Lower leg skin (tissue), 3 donors: Measurements from ENCODE around the gene TIMP2.

ENCODE experiments used
- POLR2A ChIP-seq, 2 donors: fragments of 450-650 bp; IDR thresholded peaks; one replicate each; pipeline ENCODE4 v1.6.1; 2016 to 2017; ENCODE audit warnings: antibody characterized with exemption in 2 of 2, mild to moderate bottlenecking in 1 of 2, moderate library complexity in 1 of 2
- TF ChIP-seq, protein P1 (sequence below), 3 donors: fragments of 450-650 bp; IDR thresholded peaks; one replicate each; pipeline ENCODE4 v1.5.1; 2016; ENCODE audit warnings: antibody characterized with exemption in 3 of 3, mild to moderate bottlenecking in 3 of 3, moderate library complexity in 2 of 3

DNA sequence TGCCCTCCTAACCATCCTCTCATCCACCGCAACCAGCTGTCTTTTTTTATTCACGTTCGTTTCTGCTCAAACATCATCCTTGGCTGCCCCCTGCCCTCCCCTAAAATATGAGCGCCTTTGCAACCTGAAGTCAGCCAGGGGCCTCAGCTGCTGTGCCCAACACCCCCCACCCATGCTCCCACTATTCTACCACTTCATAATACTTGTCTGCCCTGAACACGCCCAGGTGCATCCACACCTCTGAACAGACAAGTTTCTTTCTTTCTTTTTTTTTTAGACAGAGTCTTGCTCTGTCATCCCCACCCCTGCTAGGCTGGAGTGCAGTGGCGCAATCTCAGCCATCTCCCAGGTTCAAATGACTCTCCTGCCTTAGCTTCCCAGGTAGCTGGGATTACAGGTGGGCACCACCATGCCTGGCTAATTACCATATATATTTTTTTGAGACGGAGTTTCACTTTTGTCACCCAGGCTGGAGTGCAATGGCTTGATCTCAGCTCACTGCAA, 49.0 kb downstream of the TIMP2 start:
- TF ChIP-seq, protein P1, sequence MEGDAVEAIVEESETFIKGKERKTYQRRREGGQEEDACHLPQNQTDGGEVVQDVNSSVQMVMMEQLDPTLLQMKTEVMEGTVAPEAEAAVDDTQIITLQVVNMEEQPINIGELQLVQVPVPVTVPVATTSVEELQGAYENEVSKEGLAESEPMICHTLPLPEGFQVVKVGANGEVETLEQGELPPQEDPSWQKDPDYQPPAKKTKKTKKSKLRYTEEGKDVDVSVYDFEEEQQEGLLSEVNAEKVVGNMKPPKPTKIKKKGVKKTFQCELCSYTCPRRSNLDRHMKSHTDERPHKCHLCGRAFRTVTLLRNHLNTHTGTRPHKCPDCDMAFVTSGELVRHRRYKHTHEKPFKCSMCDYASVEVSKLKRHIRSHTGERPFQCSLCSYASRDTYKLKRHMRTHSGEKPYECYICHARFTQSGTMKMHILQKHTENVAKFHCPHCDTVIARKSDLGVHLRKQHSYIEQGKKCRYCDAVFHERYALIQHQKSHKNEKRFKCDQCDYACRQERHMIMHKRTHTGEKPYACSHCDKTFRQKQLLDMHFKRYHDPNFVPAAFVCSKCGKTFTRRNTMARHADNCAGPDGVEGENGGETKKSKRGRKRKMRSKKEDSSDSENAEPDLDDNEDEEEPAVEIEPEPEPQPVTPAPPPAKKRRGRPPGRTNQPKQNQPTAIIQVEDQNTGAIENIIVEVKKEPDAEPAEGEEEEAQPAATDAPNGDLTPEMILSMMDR (IDR thresholded peaks at IDR 0.05) = no peak
- no peak for TF ChIP-seq POLR2A (IDR thresholded peaks at IDR 0.05)
